H9 (cell line): ENCODE data around the gene PACS1. TPM values are rescaled to one million over a fixed set of nuclear protein-coding genes. Genes with fewer than 3 reads are reported as not detected.

Experiments used
- DNase-seq: peaks from one replicate; pipeline ENCODE4 v3.0.0-alpha.2; 2017
- H2AFZ ChIP-seq: one replicate; pipeline ENCODE4 v1.6.1; 2013; ENCODE audit warnings: mild to moderate bottlenecking, low read length, control low read depth, moderate library complexity
- H2AK5ac ChIP-seq: 2 replicates; pipeline ENCODE4 v1.6.1; 2013; ENCODE audit warnings: low read length, control low read depth, mixed read lengths; ENCODE audit not compliant: insufficient read length
- H2BK120ac ChIP-seq: one replicate; pipeline ENCODE4 v1.6.1; 2013; ENCODE audit warnings: low read depth, mild to moderate bottlenecking, low read length, control low read depth, inconsistent platforms; ENCODE audit not compliant: poor library complexity, severe bottlenecking
- H2BK12ac ChIP-seq: 2 replicates; pipeline ENCODE4 v1.6.1; 2013; ENCODE audit warnings: low read length, control low read depth, mixed read lengths, low read depth; ENCODE audit not compliant: insufficient read length
- H2BK15ac ChIP-seq: 2 replicates; pipeline ENCODE4 v1.6.1; 2013; ENCODE audit warnings: low read depth, low read length, control low read depth
- H2BK20ac ChIP-seq: one replicate; pipeline ENCODE4 v1.6.1; 2013; ENCODE audit warnings: low read depth, mild to moderate bottlenecking, low read length, control low read depth, inconsistent platforms; ENCODE audit not compliant: poor library complexity, severe bottlenecking
- H2BK5ac ChIP-seq: 2 replicates; pipeline ENCODE4 v1.6.1; 2013; ENCODE audit warnings: low read length, control low read depth, mixed read lengths; ENCODE audit not compliant: insufficient read length
- H3K14ac ChIP-seq: 2 replicates; pipeline ENCODE4 v1.6.1; 2013; ENCODE audit warnings: low read length, control low read depth; ENCODE audit not compliant: insufficient read depth
- H3K18ac ChIP-seq: 2 replicates; pipeline ENCODE4 v1.6.1; 2013; ENCODE audit warnings: low read depth, mild to moderate bottlenecking, mixed read lengths, low read length, control low read depth; ENCODE audit not compliant: insufficient read length
- H3K23ac ChIP-seq: 2 replicates; pipeline ENCODE4 v1.6.1; 2013; ENCODE audit warnings: low read length, control low read depth, mixed read lengths, low read depth; ENCODE audit not compliant: insufficient read length
- H3K23me2 ChIP-seq: 2 replicates; pipeline ENCODE4 v1.6.1; 2013; ENCODE audit warnings: low read depth, mild to moderate bottlenecking, mixed read lengths, low read length, control low read depth; ENCODE audit not compliant: insufficient read length, poor library complexity, severe bottlenecking
- H3K27ac ChIP-seq: 2 replicates; pipeline ENCODE4 v1.5.1; 2013; ENCODE audit warnings: low read length, control low read depth, mixed read lengths, low read depth; ENCODE audit not compliant: insufficient read length
- H3K27me3 ChIP-seq: 2 replicates; pipeline ENCODE4 v1.6.1; 2013; ENCODE audit warnings: low read length, control low read depth, inconsistent platforms; ENCODE audit not compliant: insufficient read depth
- H3K4ac ChIP-seq: 2 replicates; pipeline ENCODE4 v1.6.1; 2013; ENCODE audit warnings: low read depth, mild to moderate bottlenecking, control low read depth, inconsistent platforms, low read length, moderate library complexity
- H3K4me1 ChIP-seq: 2 replicates; pipeline ENCODE4 v1.6.1; 2013; ENCODE audit warnings: low read length, control low read depth, inconsistent platforms; ENCODE audit not compliant: insufficient read depth
- H3K4me2 ChIP-seq: 2 replicates; pipeline ENCODE4 v1.6.1; 2013; ENCODE audit warnings: low read length, control low read depth, mixed read lengths; ENCODE audit not compliant: insufficient read length, insufficient read depth
- H3K56ac ChIP-seq: 2 replicates; pipeline ENCODE4 v1.6.1; 2013; ENCODE audit warnings: low read depth, mild to moderate bottlenecking, mixed read lengths, low read length, control low read depth; ENCODE audit not compliant: insufficient read length
- H3K79me1 ChIP-seq: 2 replicates; pipeline ENCODE4 v1.6.1; 2013; ENCODE audit warnings: low read depth, mild to moderate bottlenecking, moderate library complexity, low read length, control low read depth, inconsistent platforms; ENCODE audit not compliant: insufficient read depth, poor library complexity, severe bottlenecking
- H3K79me2 ChIP-seq: 2 replicates; pipeline ENCODE4 v1.6.1; 2013; ENCODE audit warnings: low read length, control low read depth, inconsistent platforms; ENCODE audit not compliant: insufficient read depth
- H3K9ac ChIP-seq: 2 replicates; pipeline ENCODE4 v1.6.1; 2013; ENCODE audit warnings: low read length, control low read depth, mixed read lengths; ENCODE audit not compliant: insufficient read length; ENCODE audit errors: extremely low read depth
- H3K9me3 ChIP-seq: one replicate; pipeline ENCODE4 v1.6.1; 2013; ENCODE audit warnings: low read depth, low read length, inconsistent platforms; ENCODE audit not compliant: control insufficient read depth
- H3T11ph ChIP-seq: one replicate; pipeline ENCODE4 v1.6.1; 2013; ENCODE audit warnings: mild to moderate bottlenecking, low read length, control low read depth, inconsistent platforms
- H4K20me1 ChIP-seq: one replicate; pipeline ENCODE4 v1.6.1; 2013; ENCODE audit not compliant: control insufficient read depth, insufficient read length, insufficient read depth
- H4K5ac ChIP-seq: 2 replicates; pipeline ENCODE4 v1.6.1; 2013; ENCODE audit warnings: low read depth, mild to moderate bottlenecking, mixed read lengths, low read length, control low read depth; ENCODE audit not compliant: insufficient read length
- H4K8ac ChIP-seq: replicated peaks from 2 replicates; pipeline ENCODE4 v1.6.1; 2013; ENCODE audit warnings: low read length, control low read depth, mixed read lengths, low read depth; ENCODE audit not compliant: insufficient read length
- H4K91ac ChIP-seq: 2 replicates; pipeline ENCODE4 v1.6.1; 2013; ENCODE audit warnings: low read depth, mild to moderate bottlenecking, moderate library complexity, mixed read lengths, low read length, control low read depth; ENCODE audit not compliant: insufficient read length
- H3K27ac Mint-ChIP-seq, 3 experiments: 2 replicates in 2 of 3; 3 replicates in 1 of 3; pipeline ENCODE4 v1.8.0; 2020 to 2021; ENCODE audit warnings: mixed read lengths in 3 of 3, mild to moderate bottlenecking in 1 of 3, moderate library complexity in 1 of 3
- H3K27me3 Mint-ChIP-seq: 2 replicates; pipeline ENCODE4 v1.8.0; 2021; ENCODE audit warnings: low read depth, mild to moderate bottlenecking, moderate library complexity, mixed read lengths
- H3K36me3 Mint-ChIP-seq, 3 experiments: 2 replicates in 2 of 3; 3 replicates in 1 of 3; pipeline ENCODE4 v1.8.0; 2020 to 2021; ENCODE audit warnings: low read depth in 3 of 3, mixed read lengths in 3 of 3; ENCODE audit not compliant: insufficient read depth in 1 of 3
- H3K4me1 Mint-ChIP-seq, 2 experiments: 2 replicates each; pipeline ENCODE4 v1.8.0; 2020; ENCODE audit warnings: mixed read lengths in 2 of 2
- H3K4me3 Mint-ChIP-seq, 2 experiments: 2 replicates in 1 of 2; 3 replicates in 1 of 2; pipeline ENCODE4 v1.8.0; 2020 to 2021; ENCODE audit warnings: mild to moderate bottlenecking in 2 of 2, mixed read lengths in 2 of 2, moderate library complexity in 1 of 2
- H3K9me3 Mint-ChIP-seq, 2 experiments: 2 replicates in 1 of 2; 3 replicates in 1 of 2; pipeline ENCODE4 v1.8.0; 2020; ENCODE audit warnings: mild to moderate bottlenecking in 2 of 2, mixed read lengths in 2 of 2, moderate library complexity in 1 of 2
- CTCF ChIP-seq: fragments of 200-600 bp; sonication (generic); conservative IDR thresholded peaks from 3 replicates; pipeline ENCODE4 v1.8.0; 2021; ENCODE audit warnings: antibody characterized with exemption, mild to moderate bottlenecking
- WGBS: extraction: QIAGEN DNeasy Blood & Tissue Kit; methylation state at CpG from one replicate; pipeline ENCODE4 v1.1.7; 2013; ENCODE audit warnings: missing lambda C conversion rate, low lambda C conversion rate, mixed read lengths; ENCODE audit not compliant: insufficient read length; ENCODE audit errors: extremely low coverage; 5-methylcytosine and 5-hydroxymethylcytosine counted together
- total RNA-seq: library from RNA; stranded (reverse); gene quantifications from 2 replicates; pipeline ENCODE4 v1.2.1, GENCODE V29; 2021

The PACS1 gene
- total RNA-seq, 1 experiment from 2014 or later = 35.5 TPM

GRCh38 chr11:66035653-66036333 lies 34.3 kb upstream of the PACS1 start:
- no peaks in the 10 kb centered on the region for H3K79me2 ChIP-seq
- Mint-ChIP-seq H3K36me3 (peaks cover 0 to 3% (median 3%) of the 10 kb centered on the region in 3 experiments; a peak in 3 of 7 replicates), H3K9me3 (peaks cover 18 to 23% of the 10 kb centered on the region in 2 experiments), H3K4me3 (no peak overlapping the region), H3K27me3 (peaks cover 21% of the 10 kb centered on the region), H3K4me1 (no peaks in the 10 kb centered on the region), H3K27ac (no peak overlapping the region)
- no peak overlapping the region for H3K4ac ChIP-seq
- H3T11ph ChIP-seq = no peak overlapping the region
- no peaks in the 10 kb centered on the region for H3K27me3 ChIP-seq
- WGBS = no CpG with 5 or more reads among the region's 9 CpGs
- H3K4me2 ChIP-seq = no peak overlapping the region
- H2BK12ac ChIP-seq = no peak overlapping the region
- H3K14ac ChIP-seq = no peak overlapping the region
- H3K4me1 ChIP-seq = no peaks in the 10 kb centered on the region
- no peak overlapping the region for H2AK5ac ChIP-seq
- H3K56ac ChIP-seq = no peak overlapping the region
- H2BK20ac ChIP-seq = no peak overlapping the region
- H4K8ac ChIP-seq = no peak overlapping the region
- no peak overlapping the region for H2BK5ac ChIP-seq
- no peaks in the 10 kb centered on the region for H4K20me1 ChIP-seq
- H2BK120ac ChIP-seq = no peak overlapping the region
- H3K27ac ChIP-seq = no peak overlapping the region
- H2AFZ ChIP-seq = no peak overlapping the region
- H3K18ac ChIP-seq = no peak overlapping the region
- no peak for TF ChIP-seq CTCF
- H4K5ac ChIP-seq = no peak overlapping the region
- no peak overlapping the region; the same call in 1 of the 2 replicates for H2BK15ac ChIP-seq
- H3K9ac ChIP-seq = no peak overlapping the region
- H3K79me1 ChIP-seq = no peaks in the 10 kb centered on the region
- DNase-seq = no peak
- no peaks in the 10 kb centered on the region for H3K23me2 ChIP-seq
- peaks cover 8% of the 10 kb centered on the region for H3K9me3 ChIP-seq
- H4K91ac ChIP-seq = no peak overlapping the region
- H3K23ac ChIP-seq = no peak overlapping the region
